ENCODE results near the gene SPATA20.

DNA sequence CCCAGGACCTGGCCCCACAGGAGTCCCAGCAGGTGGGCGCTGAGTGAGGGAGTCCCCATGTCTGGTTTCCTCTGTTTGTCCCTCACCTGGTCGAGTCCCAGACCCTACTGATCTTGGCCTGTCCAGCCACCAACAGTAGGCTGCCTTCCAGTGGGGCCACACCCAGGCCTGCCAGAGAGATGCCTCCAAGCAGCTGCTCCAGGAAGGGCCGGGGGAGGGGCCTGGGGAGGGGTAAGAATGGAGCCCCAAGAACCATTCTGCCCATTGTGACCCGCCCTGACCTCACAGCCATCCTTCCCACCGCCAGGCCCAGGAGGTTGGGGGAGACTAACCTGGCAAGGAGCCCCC, 736 bp downstream of the SPATA20 start:
- no peak for TF ChIP-seq SIN3A (IDR thresholded peaks at IDR 0.05; ENCODE audit: borderline replicate concordance, insufficient read depth, low read length)
- no peak; the same call in 1 of the 2 replicates for TF ChIP-seq POLR2AphosphoS5 (IDR thresholded peaks at IDR 0.05; ENCODE audit: low read depth, low read length)
- TF ChIP-seq, protein P1, sequence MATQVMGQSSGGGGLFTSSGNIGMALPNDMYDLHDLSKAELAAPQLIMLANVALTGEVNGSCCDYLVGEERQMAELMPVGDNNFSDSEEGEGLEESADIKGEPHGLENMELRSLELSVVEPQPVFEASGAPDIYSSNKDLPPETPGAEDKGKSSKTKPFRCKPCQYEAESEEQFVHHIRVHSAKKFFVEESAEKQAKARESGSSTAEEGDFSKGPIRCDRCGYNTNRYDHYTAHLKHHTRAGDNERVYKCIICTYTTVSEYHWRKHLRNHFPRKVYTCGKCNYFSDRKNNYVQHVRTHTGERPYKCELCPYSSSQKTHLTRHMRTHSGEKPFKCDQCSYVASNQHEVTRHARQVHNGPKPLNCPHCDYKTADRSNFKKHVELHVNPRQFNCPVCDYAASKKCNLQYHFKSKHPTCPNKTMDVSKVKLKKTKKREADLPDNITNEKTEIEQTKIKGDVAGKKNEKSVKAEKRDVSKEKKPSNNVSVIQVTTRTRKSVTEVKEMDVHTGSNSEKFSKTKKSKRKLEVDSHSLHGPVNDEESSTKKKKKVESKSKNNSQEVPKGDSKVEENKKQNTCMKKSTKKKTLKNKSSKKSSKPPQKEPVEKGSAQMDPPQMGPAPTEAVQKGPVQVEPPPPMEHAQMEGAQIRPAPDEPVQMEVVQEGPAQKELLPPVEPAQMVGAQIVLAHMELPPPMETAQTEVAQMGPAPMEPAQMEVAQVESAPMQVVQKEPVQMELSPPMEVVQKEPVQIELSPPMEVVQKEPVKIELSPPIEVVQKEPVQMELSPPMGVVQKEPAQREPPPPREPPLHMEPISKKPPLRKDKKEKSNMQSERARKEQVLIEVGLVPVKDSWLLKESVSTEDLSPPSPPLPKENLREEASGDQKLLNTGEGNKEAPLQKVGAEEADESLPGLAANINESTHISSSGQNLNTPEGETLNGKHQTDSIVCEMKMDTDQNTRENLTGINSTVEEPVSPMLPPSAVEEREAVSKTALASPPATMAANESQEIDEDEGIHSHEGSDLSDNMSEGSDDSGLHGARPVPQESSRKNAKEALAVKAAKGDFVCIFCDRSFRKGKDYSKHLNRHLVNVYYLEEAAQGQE (IDR thresholded peaks at IDR 0.05; ENCODE audit: insufficient read depth in 1 of 2, low read depth in 2 of 2, low read length in 2 of 2) = no peak
- no peak for TF ChIP-seq FOXP2 (optimal IDR thresholded peaks at IDR 0.05; ENCODE audit: borderline replicate concordance, extremely low read depth, extremely low read length, insufficient read depth)
- TF ChIP-seq TAF1 (IDR thresholded peaks at IDR 0.05; ENCODE audit: borderline replicate concordance, insufficient read depth, low read length) = no peak
